Liver (tissue), 9 donors: ENCODE data around the gene PAFAH1B2. TPM values are rescaled to one million over a fixed set of nuclear protein-coding genes. Genes with fewer than 3 reads are reported as not detected.
A peak's percentile ranks its signal among the peaks of the same experiment; 100 is the strongest.

Experiments
- DNase-seq: peaks from one replicate; pipeline ENCODE4 v3.0.0-alpha.2; 2017; ENCODE audit warnings: low spot score
- H3K27ac ChIP-seq, 2 donors: one replicate each; pipeline ENCODE4 v1.7.0; 2013; ENCODE audit warnings: inconsistent platforms in 2 of 2, low read length in 2 of 2, control low read depth in 1 of 2, low read depth in 1 of 2, mild to moderate bottlenecking in 1 of 2
- H3K27me3 ChIP-seq, 4 donors: one replicate each; pipeline versions ENCODE4 v1.6.1 to v1.7.0; 2013; ENCODE audit warnings: low read length in 3 of 4, inconsistent platforms in 1 of 4, mild to moderate bottlenecking in 1 of 4, moderate library complexity in 1 of 4; ENCODE audit not compliant: control insufficient read depth in 4 of 4, insufficient read depth in 4 of 4
- H3K36me3 ChIP-seq, 4 donors: one replicate each; pipeline versions ENCODE4 v1.6.1 to v1.7.0; 2013; ENCODE audit warnings: low read length in 3 of 4, mild to moderate bottlenecking in 3 of 4, low read depth in 1 of 4, moderate library complexity in 1 of 4; ENCODE audit not compliant: control insufficient read depth in 4 of 4, insufficient read depth in 3 of 4
- H3K4me1 ChIP-seq, 4 donors: one replicate each; pipeline versions ENCODE4 v1.6.1 to v1.7.0; 2013; ENCODE audit warnings: low read length in 3 of 4, mild to moderate bottlenecking in 3 of 4, moderate library complexity in 1 of 4; ENCODE audit not compliant: control insufficient read depth in 4 of 4, insufficient read depth in 4 of 4
- H3K4me3 ChIP-seq, 3 donors: one replicate each; pipeline versions ENCODE4 v1.6.1 to v1.7.0; 2013; ENCODE audit warnings: low read length in 3 of 3, control low read depth in 1 of 3, low read depth in 1 of 3, mild to moderate bottlenecking in 1 of 3
- H3K9ac ChIP-seq, 2 donors: one replicate each; pipeline ENCODE4 v1.7.0; 2013; ENCODE audit warnings: low read length in 2 of 2, mild to moderate bottlenecking in 2 of 2, moderate library complexity in 2 of 2, control low read depth in 1 of 2, low read depth in 1 of 2
- H3K9me3 ChIP-seq, 4 donors: one replicate each; pipeline versions ENCODE4 v1.6.1 to v1.7.0; 2013; ENCODE audit warnings: low read length in 3 of 4; ENCODE audit not compliant: control insufficient read depth in 4 of 4
- HNF4A ChIP-seq, 2 donors: conservative IDR thresholded peaks; 2 replicates each; pipeline ENCODE4 v1.6.1; 2016; ENCODE audit warnings: antibody characterized with exemption in 2 of 2, mild to moderate bottlenecking in 2 of 2
- JUND ChIP-seq, 2 donors: IDR thresholded peaks; 2 replicates each; pipeline ENCODE4 v1.6.1; 2016; ENCODE audit warnings: antibody characterized with exemption in 2 of 2
- NR2F2 ChIP-seq: IDR thresholded peaks from 2 replicates; pipeline ENCODE4 v1.6.1; 2016; ENCODE audit warnings: antibody characterized with exemption
- RAD21 ChIP-seq, 2 donors: IDR thresholded peaks; 2 replicates each; pipeline ENCODE4 v1.6.1; 2016; ENCODE audit warnings: antibody characterized with exemption in 2 of 2, mild to moderate bottlenecking in 2 of 2
- SP1 ChIP-seq: IDR thresholded peaks from 2 replicates; pipeline ENCODE4 v1.6.1; 2018; ENCODE audit warnings: antibody characterized with exemption, mild to moderate bottlenecking
- TAF1 ChIP-seq: conservative IDR thresholded peaks from 2 replicates; pipeline ENCODE4 v1.6.1; 2016; ENCODE audit warnings: antibody characterized with exemption, mild to moderate bottlenecking
- YY1 ChIP-seq: IDR thresholded peaks from 2 replicates; pipeline ENCODE4 v1.6.1; 2016; ENCODE audit warnings: antibody characterized with exemption, mild to moderate bottlenecking
- WGBS: extraction: QIAGEN DNeasy Blood & Tissue Kit; methylation state at CpG from one replicate; pipeline ENCODE4 v1.1.7; 2013; 5-methylcytosine and 5-hydroxymethylcytosine counted together
- polyA plus RNA-seq, 2 donors: library from polyadenylated mRNA; stranded (reverse) in 1 of 2; unstranded in 1 of 2; fragments of 200-250 nt in 1 of 2; fragments of >200 nt in 1 of 2; fragmentation: Nextera tagmentation in 1 of 2; extraction: Ambion mirVana in 1 of 2; gene quantifications; one replicate each; pipeline versions ENCODE4 v1.2.1 to v1.2.3, GENCODE V29; 2013 to 2015
- total RNA-seq, 2 donors: library from RNA; depleted of rRNA; stranded (reverse); fragments of >200 nt; gene quantifications; one replicate each; pipeline ENCODE4 v1.2.3, GENCODE V29; 2014
- TF ChIP-seq, protein P1 (sequence below): IDR thresholded peaks from 2 replicates; pipeline ENCODE4 v1.6.1; 2016; ENCODE audit warnings: antibody characterized with exemption
- TF ChIP-seq, protein P2 (sequence below): IDR thresholded peaks from 2 replicates; pipeline ENCODE4 v1.6.1; 2016; ENCODE audit warnings: antibody characterized with exemption, mild to moderate bottlenecking
- donor health status: healthy.
- donor health status: healthy.
- donor health status: healthy.
- donor health status: healthy.
- donor health status: healthy.

The PAFAH1B2 gene
- total and polyA plus RNA-seq, 4 donors = 12.7 to 39.8 (median 24.9) TPM

DNA sequence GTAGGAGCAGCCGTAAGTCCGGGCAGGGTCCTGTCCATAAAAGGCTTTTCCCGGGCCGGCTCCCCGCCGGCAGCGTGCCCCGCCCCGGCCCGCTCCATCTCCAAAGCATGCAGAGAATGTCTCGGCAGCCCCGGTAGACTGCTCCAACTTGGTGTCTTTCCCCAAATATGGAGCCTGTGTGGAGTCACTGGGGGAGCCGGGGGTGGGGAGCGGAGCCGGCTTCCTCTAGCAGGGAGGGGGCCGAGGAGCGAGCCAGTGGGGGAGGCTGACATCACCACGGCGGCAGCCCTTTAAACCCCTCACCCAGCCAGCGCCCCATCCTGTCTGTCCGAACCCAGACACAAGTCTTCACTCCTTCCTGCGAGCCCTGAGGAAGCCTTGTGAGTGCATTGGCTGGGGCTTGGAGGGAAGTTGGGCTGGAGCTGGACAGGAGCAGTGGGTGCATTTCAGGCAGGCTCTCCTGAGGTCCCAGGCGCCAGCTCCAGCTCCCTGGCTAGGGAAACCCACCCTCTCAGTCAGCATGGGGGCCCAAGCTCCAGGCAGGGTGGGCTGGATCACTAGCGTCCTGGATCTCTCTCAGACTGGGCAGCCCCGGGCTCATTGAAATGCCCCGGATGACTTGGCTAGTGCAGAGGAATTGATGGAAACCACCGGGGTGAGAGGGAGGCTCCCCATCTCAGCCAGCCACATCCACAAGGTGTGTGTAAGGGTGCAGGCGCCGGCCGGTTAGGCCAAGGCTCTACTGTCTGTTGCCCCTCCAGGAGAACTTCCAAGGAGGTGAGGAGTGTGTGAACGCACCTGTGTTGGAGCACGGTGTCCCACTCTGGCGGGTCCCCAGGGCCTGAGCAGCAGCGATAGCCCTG, 55.2 kb downstream of the PAFAH1B2 start, which contains the start of gene TAGLN:
Gene TAGLN, plus strand, starts transcription at position 318 of the 863 bp plus-strand sequence. CDS start 3,644 bp downstream, outside the sequence.
- Histone ChIP-seq H3K9me3 (no peaks in the 10 kb centered on the region), H3K9ac (no peak within 1 kb of the TSS), H3K27ac (peak within 1 kb of the TSS; percentile 50 to 69), H3K27me3 (no peaks in the 10 kb centered on the region), H3K36me3 (peaks cover 4 to 15% (median 8%) of the 10 kb centered on the region in 4 donors), H3K4me1 (no peaks in the 10 kb centered on the region), H3K4me3 (peak within 1 kb of the TSS in 2 of 3 donors; percentile 3 to 12)
- DNase-seq = no peak
- 67% methylated on average over 34 of the region's 34 CpGs for WGBS
- TF ChIP-seq NR2F2 (no peak), SP1 (peak; percentile 10), YY1 (no peak), HNF4A (conservative IDR thresholded peaks at IDR 0.05) (no peak), JUND (IDR thresholded peaks at IDR 0.05) (no peak), TAF1 (peak; percentile 28)
- TF ChIP-seq, protein P1, sequence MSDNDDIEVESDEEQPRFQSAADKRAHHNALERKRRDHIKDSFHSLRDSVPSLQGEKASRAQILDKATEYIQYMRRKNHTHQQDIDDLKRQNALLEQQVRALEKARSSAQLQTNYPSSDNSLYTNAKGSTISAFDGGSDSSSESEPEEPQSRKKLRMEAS = no peak

DNA sequence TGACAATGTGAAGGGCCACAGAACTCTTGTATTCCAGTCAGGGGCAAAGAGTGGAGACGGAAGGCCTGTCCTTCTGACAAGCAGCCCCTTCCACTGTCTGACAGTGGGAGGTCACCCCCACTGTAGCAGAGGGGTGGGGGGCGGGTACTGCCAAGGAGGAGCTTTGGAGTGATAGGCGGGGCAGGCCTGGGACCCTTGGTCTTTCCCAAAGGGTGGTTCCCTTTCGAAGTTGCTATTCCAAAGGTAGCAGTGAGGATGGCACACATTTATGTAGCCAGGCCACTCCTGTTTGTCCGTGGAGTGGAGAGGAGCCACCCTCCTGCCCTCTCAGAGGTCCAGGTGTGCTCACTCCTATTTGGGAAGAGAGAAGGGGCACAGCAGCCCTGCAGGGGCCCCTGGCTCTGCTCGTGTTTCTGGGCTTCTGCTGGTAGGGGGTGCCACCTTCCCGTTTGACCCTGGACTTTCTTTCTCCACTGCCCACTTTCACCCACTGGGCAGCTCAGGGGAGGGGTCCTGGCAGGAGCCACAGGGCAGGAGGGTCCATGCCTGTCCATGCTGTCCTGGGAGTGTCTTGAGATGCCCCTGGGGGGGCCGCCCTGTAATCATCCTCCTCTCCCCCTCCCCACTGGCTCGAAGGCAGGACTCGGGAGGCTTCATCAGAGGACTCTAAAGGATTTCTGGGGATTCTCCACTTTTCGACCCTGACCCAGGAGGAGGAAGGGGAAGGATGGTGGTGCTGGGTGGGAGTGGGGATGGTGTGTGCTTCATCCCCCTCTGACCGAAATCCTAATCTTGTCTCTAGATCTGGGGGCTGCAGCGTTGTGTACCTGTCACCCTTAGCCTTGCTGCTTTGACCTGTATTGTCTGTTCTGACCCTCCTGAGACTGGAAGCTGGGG, 56.1 kb downstream of the PAFAH1B2 start:
- no peak for DNase-seq
- no peaks in the 10 kb centered on the region for H3K4me1 ChIP-seq
- no peak overlapping the region for H3K9ac ChIP-seq
- TF ChIP-seq, protein P2, sequence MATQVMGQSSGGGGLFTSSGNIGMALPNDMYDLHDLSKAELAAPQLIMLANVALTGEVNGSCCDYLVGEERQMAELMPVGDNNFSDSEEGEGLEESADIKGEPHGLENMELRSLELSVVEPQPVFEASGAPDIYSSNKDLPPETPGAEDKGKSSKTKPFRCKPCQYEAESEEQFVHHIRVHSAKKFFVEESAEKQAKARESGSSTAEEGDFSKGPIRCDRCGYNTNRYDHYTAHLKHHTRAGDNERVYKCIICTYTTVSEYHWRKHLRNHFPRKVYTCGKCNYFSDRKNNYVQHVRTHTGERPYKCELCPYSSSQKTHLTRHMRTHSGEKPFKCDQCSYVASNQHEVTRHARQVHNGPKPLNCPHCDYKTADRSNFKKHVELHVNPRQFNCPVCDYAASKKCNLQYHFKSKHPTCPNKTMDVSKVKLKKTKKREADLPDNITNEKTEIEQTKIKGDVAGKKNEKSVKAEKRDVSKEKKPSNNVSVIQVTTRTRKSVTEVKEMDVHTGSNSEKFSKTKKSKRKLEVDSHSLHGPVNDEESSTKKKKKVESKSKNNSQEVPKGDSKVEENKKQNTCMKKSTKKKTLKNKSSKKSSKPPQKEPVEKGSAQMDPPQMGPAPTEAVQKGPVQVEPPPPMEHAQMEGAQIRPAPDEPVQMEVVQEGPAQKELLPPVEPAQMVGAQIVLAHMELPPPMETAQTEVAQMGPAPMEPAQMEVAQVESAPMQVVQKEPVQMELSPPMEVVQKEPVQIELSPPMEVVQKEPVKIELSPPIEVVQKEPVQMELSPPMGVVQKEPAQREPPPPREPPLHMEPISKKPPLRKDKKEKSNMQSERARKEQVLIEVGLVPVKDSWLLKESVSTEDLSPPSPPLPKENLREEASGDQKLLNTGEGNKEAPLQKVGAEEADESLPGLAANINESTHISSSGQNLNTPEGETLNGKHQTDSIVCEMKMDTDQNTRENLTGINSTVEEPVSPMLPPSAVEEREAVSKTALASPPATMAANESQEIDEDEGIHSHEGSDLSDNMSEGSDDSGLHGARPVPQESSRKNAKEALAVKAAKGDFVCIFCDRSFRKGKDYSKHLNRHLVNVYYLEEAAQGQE = no peak
- TF ChIP-seq, protein P1 = no peak
- TF ChIP-seq HNF4A (conservative IDR thresholded peaks at IDR 0.05) (no peak), NR2F2 (peak; percentile 53), RAD21 (IDR thresholded peaks at IDR 0.05) (no peak)
- peak overlapping the region; percentile 50 to 69 for H3K27ac ChIP-seq
- 67% methylated on average over 13 of the region's 13 CpGs for WGBS
- no peaks in the 10 kb centered on the region for H3K9me3 ChIP-seq
- H3K4me3 ChIP-seq = peak overlapping the region in 2 of 3 donors; percentile 9 to 12
- no peaks in the 10 kb centered on the region for H3K27me3 ChIP-seq
- H3K36me3 ChIP-seq = peaks cover 4 to 21% (median 10%) of the 10 kb centered on the region in 4 donors
